GM10248 (cell line): ENCODE data around the gene SIVA1.

ENCODE experiments used
- CTCF ChIA-PET: fragments of 300-600 bp; sonication (Branson Sonifier 250); formaldehyde crosslinking; extraction: SDS; loops from one replicate; lab custom pipeline; 2021; ENCODE audit warnings: antibody characterized with exemption; lab: Yijun Ruan, JAX
- POLR2A ChIA-PET: fragments of 350-650 bp; sonication (Branson Sonifier 250); formaldehyde crosslinking; extraction: SDS; loops from one replicate; lab custom pipeline; 2020; ENCODE audit warnings: antibody characterized with exemption; lab: Yijun Ruan, JAX
- DNase-seq: peaks from one replicate; pipeline ENCODE4 v3.0.0; 2012; ENCODE audit errors: extremely low spot score
- TF ChIP-seq, protein P1 (sequence below): IDR thresholded peaks from 2 replicates; pipeline ENCODE4 v1.5.1; 2012; ENCODE audit warnings: mild to moderate bottlenecking, low read depth; ENCODE audit errors: extremely low read depth, missing control alignments, control extremely low read depth

The SIVA1 gene

GRCh38 chr14:104751539-104752422 is 1.2 kb upstream of the SIVA1 start:
- no peak for DNase-seq
- ChIA-PET CTCF (interaction anchor here (0.7 to 14.3 kb wide), 7 partner anchors 9 to 74 kb away, joined by 3 to 136 read pairs (median 7); no protein-coding TSS in a partner anchor), POLR2A (interaction anchor here (0.6 to 1.4 kb wide), 4 partner anchors 17 to 1320 kb away, joined by 3 to 10 read pairs (median 4); no protein-coding TSS in a partner anchor)
- TF ChIP-seq, protein P1, sequence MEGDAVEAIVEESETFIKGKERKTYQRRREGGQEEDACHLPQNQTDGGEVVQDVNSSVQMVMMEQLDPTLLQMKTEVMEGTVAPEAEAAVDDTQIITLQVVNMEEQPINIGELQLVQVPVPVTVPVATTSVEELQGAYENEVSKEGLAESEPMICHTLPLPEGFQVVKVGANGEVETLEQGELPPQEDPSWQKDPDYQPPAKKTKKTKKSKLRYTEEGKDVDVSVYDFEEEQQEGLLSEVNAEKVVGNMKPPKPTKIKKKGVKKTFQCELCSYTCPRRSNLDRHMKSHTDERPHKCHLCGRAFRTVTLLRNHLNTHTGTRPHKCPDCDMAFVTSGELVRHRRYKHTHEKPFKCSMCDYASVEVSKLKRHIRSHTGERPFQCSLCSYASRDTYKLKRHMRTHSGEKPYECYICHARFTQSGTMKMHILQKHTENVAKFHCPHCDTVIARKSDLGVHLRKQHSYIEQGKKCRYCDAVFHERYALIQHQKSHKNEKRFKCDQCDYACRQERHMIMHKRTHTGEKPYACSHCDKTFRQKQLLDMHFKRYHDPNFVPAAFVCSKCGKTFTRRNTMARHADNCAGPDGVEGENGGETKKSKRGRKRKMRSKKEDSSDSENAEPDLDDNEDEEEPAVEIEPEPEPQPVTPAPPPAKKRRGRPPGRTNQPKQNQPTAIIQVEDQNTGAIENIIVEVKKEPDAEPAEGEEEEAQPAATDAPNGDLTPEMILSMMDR = no peak

GRCh38 chr14:104752423-104752734 is 568 bp upstream of the SIVA1 start:
- DNase-seq = no peak
- TF ChIP-seq, protein P1 = no peak
- POLR2A ChIA-PET = interaction anchor here (0.7 to 1.4 kb wide), 5 partner anchors 16 to 121 kb away, joined by 3 to 5 read pairs (median 3); no protein-coding TSS in a partner anchor
- CTCF ChIA-PET = interaction anchor here (0.7 to 14.3 kb wide), 6 partner anchors 10 to 305 kb away, joined by 3 to 136 read pairs (median 6); no protein-coding TSS in a partner anchor

GRCh38 chr14:104753528-104754212 is 723 bp downstream of the SIVA1 start:
- TF ChIP-seq, protein P1 = no peak
- ChIA-PET CTCF (interaction anchor here (1.4 to 14.3 kb wide), 3 partner anchors 14 to 72 kb away, joined by 4 to 136 read pairs (median 13); no protein-coding TSS in a partner anchor), POLR2A (interaction anchor here (1.4 kb wide), 1 partner anchor 28 kb away, joined by 3 read pairs; no protein-coding TSS in a partner anchor)
- no peak for DNase-seq

DNA sequence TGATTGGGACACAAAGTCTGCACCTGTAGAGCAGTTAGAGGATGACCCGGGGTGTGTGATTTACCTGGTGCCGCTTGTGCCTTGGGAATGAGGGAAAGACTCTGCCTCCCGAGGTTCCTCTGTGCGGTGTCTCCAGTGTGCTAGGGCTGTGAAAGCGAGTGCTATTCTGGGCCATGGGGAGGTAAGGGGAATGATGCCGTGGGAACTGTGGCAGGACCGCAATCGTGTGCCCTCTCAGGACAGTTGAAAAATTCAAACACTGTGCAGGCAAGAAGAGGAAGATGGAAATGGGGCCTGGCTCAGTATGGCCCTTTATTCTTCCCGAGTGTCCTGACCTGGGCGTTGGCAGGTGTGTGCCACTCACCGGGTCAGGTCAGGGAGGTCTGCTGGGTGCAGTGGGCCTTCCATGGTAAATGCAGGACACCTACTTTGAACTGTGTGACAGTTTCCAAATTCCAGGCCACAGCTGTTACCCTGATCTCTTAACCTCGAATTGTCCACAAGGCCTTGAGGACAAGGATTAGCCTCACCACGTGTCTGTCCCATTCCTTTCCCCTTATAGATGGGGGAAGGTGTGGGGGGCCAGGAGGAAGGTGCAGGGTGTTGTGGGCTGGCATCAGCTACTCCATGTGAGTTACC is 1.4 kb downstream of the SIVA1 start:
- ChIA-PET POLR2A (no interaction called here), CTCF (interaction anchor here (1.4 to 14.3 kb wide), 3 partner anchors 13 to 72 kb away, joined by 4 to 136 read pairs (median 13); no protein-coding TSS in a partner anchor)
- no peak for DNase-seq
- TF ChIP-seq, protein P1 = no peak

DNA sequence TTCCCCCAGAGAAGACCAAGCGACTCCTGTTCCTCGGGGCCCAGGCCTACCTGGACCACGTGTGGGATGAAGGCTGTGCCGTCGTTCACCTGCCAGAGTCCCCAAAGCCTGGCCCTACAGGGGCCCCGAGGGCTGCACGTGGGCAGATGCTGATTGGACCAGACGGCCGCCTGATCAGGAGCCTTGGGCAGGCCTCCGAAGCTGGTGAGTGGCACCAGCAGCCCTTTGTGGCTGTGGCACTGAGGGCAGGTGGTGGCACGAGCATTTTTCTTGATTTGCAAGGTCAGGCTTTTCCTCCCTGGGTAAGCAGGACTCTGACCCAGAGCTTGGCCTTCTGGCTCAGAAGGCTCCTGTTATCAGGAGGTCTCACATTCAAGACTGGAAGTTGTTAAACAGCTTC is 2.7 kb downstream of the SIVA1 start:
- TF ChIP-seq, protein P1 = no peak
- DNase-seq = no peak
- CTCF ChIA-PET = interaction anchor here (0.9 to 14.3 kb wide), 3 partner anchors 12 to 335 kb away, joined by 3 to 136 read pairs (median 4); no protein-coding TSS in a partner anchor
- POLR2A ChIA-PET = interaction anchor here (0.6 kb wide), 1 partner anchor 9 kb away, joined by 3 read pairs; no protein-coding TSS in a partner anchor
